ENCODE measurements around the gene EML4. TPM values are rescaled to one million over a fixed set of nuclear protein-coding genes. Genes with fewer than 3 reads are reported as not detected.
"Not testable (repeated sequence)": the region's sequence is repeated elsewhere in the genome, so short reads cannot be mapped to it uniquely, and the experiment has no call there.

Gene EML4
- total and polyA plus RNA-seq, 2 donors (not counting 1 experiment from before 2014, with no cell fraction given) = 49.4 to 134 TPM

GRCh38 chr2:42134401-42134932 lies 34.7 kb upstream of the EML4 start:
- H3K9me3 ChIP-seq (ENCODE audit: control extremely low read depth in 1 of 3, control insufficient read depth in 2 of 3, insufficient read depth in 1 of 3, low read length in 2 of 3); H3K27ac ChIP-seq (ENCODE audit: low read length in 2 of 2); DNase-seq; H3K27ac Mint-ChIP-seq; H3K27me3 ChIP-seq (replicated peaks in 1 of 4; ENCODE audit: control extremely low read depth in 1 of 4, control insufficient read depth in 3 of 4, insufficient read depth in 4 of 4, low read length in 3 of 4); H3K9me3 Mint-ChIP-seq (ENCODE audit: insufficient read depth); H3K4me3 ChIP-seq (ENCODE audit: control extremely low read depth in 1 of 5, extremely low read depth in 1 of 5, insufficient read depth in 1 of 5, low read depth in 2 of 5, low read length in 4 of 5); H3K36me3 ChIP-seq (replicated peaks in 1 of 2; ENCODE audit: control extremely low read depth in 1 of 2, control insufficient read depth in 1 of 2, extremely low read depth in 1 of 2, insufficient read depth in 2 of 2, low read length in 1 of 2); H4K20me1 ChIP-seq (ENCODE audit: control insufficient read depth, insufficient read depth, low read length, poor library complexity, severe bottlenecking); H3K4me2 ChIP-seq (replicated peaks; ENCODE audit: low read depth, low read length, poor library complexity, severe bottlenecking); H2AFZ ChIP-seq (ENCODE audit: insufficient read depth, low read depth, low read length, poor library complexity, severe bottlenecking); H3K9ac ChIP-seq (ENCODE audit: low read length); ATAC-seq (ENCODE audit: low read depth); intact Hi-C loops (cut with micrococcal nuclease); H3K27me3 Mint-ChIP-seq; H3K4me3 Mint-ChIP-seq: not testable (repeated sequence)
- Histone ChIP-seq H3K79me2 (ENCODE audit: control insufficient read depth, insufficient read depth, low read length) (peaks cover 11% of the 10 kb centered on the region), H3K4me1 (ENCODE audit: control insufficient read depth in 2 of 2, insufficient read depth in 2 of 2, low read length in 2 of 2) (peaks cover 57% of the 10 kb centered on the region in 2 donors)
- 100% methylated on average over 2 of the region's 10 CpGs for WGBS (ENCODE audit: insufficient coverage)
- peaks cover 61% of the 10 kb centered on the region for H3K4me1 Mint-ChIP-seq
- CTCF ChIA-PET = interaction anchor here (1.2 to 2.6 kb wide), 4 partner anchors 9 to 36 kb away, joined by 3 to 19 read pairs (median 6); no protein-coding TSS in a partner anchor
- POLR2A ChIA-PET = interaction anchor here (0.8 kb wide), 1 partner anchor 12 kb away, joined by 3 read pairs; no protein-coding TSS in a partner anchor

DNA sequence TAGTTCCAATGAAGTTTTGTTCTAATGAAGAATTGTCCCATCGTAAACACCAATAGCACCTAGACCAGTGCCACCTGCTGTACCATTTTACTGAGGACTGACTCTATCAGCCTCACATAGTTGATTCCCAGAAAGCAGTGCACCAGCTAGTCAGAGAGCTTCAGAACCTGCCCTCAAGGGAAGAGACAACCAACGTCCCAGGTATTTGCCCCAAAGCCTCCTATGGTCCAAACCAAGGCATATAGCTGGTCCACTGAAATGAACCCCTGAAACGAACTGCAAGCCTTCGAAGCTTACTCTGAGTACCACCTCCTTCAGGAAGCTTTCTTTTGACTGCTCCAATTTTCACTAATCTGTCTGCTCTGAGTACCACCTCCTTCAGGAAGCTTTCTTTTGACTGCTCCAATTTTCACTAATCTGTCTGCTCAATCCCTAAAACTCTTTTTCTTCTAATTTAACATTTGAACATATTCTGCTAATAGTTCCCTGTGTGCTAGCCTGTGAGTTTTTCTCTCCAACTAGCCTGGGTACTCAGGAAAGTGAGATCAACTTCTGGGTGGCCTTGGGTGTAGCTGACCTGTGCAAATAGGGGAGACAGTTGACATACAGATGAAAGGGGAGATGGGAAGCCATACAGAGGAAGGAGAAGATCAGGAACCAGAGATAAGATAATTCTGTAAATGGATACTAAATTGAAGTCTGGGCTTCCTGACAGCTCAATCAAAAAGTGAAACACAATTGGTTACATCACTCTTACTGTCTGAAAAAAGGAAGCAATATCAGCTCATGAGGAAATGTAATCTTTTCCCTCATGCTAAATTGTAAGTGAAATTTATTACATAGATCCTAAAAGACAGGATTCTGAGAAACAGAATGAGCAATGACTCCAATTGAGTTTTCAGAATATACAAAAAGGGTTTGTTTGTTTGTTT lies 33.5 kb upstream of the EML4 start:
- DNase-seq = peak; percentile 54
- 84% methylated on average over 4 of the region's 4 CpGs for WGBS (ENCODE audit: insufficient coverage)

More for the DNA sequence above, 33.5 kb upstream of the EML4 start:
- peaks cover 45 to 46% of the 10 kb centered on the region in 2 donors for H3K4me1 ChIP-seq (ENCODE audit: control insufficient read depth in 2 of 2, insufficient read depth in 2 of 2, low read length in 2 of 2)
- H3K27ac Mint-ChIP-seq = peak overlapping the region; percentile 84
- peaks cover 11% of the 10 kb centered on the region for H3K79me2 ChIP-seq (ENCODE audit: control insufficient read depth, insufficient read depth, low read length)
- intact Hi-C loops (cut with micrococcal nuclease) = no loop called here
- H3K4me1 Mint-ChIP-seq = peaks cover 49% of the 10 kb centered on the region
- H3K36me3 ChIP-seq (replicated peaks in 1 of 2; ENCODE audit: control extremely low read depth in 1 of 2, control insufficient read depth in 1 of 2, extremely low read depth in 1 of 2, insufficient read depth in 2 of 2, low read length in 1 of 2) = no peaks in the 10 kb centered on the region
- no peaks in the 10 kb centered on the region for H3K27me3 Mint-ChIP-seq
- peak overlapping the region; percentile 70 for H3K4me3 Mint-ChIP-seq
- ATAC-seq (ENCODE audit: low read depth) = no peak
- CTCF ChIA-PET = interaction anchor here (0.7 to 2.6 kb wide), 10 partner anchors 10 to 61 kb away, joined by 3 to 11 read pairs (median 3); no protein-coding TSS in a partner anchor
- no peaks in the 10 kb centered on the region for H4K20me1 ChIP-seq (ENCODE audit: control insufficient read depth, insufficient read depth, low read length, poor library complexity, severe bottlenecking)
- no peak overlapping the region for H3K4me3 ChIP-seq (ENCODE audit: control extremely low read depth in 1 of 5, extremely low read depth in 1 of 5, insufficient read depth in 1 of 5, low read depth in 2 of 5, low read length in 4 of 5)
- no peaks in the 10 kb centered on the region for H3K9me3 ChIP-seq (ENCODE audit: control extremely low read depth in 1 of 3, control insufficient read depth in 2 of 3, insufficient read depth in 1 of 3, low read length in 2 of 3)
- H3K27ac ChIP-seq (ENCODE audit: low read length in 2 of 2) = peak overlapping the region; percentile 43 to 65
- H3K4me2 ChIP-seq (replicated peaks; ENCODE audit: low read depth, low read length, poor library complexity, severe bottlenecking) = peak overlapping the region; percentile 50
- H2AFZ ChIP-seq (ENCODE audit: insufficient read depth, low read depth, low read length, poor library complexity, severe bottlenecking) = peak overlapping the region; percentile 65
- peak overlapping the region; percentile 42 for H3K9ac ChIP-seq (ENCODE audit: low read length)
- H3K9me3 Mint-ChIP-seq (ENCODE audit: insufficient read depth) = no peaks in the 10 kb centered on the region
- TF ChIP-seq CTCF (IDR thresholded peaks at IDR 0.05) = no peak
- no peak for TF ChIP-seq EZH2 (IDR thresholded peaks at IDR 0.05; ENCODE audit: borderline replicate concordance, insufficient read depth, low read depth, low read length, poor library complexity, severe bottlenecking)
- H3K27me3 ChIP-seq (replicated peaks in 1 of 4; ENCODE audit: control extremely low read depth in 1 of 4, control insufficient read depth in 3 of 4, insufficient read depth in 4 of 4, low read length in 3 of 4) = no peaks in the 10 kb centered on the region
- POLR2A ChIA-PET = interaction anchor here (0.7 to 1.7 kb wide), 6 partner anchors 9 to 1091 kb away, joined by 3 to 20 read pairs (median 8); no protein-coding TSS in a partner anchor
